GM23248 (cell line): ENCODE results near the gene TAS2R41. TPM values are rescaled to one million over a fixed set of nuclear protein-coding genes. Genes with fewer than 3 reads are reported as not detected.

ENCODE experiments used
- DNase-seq: peaks from one replicate; pipeline ENCODE4 v3.0.0-alpha.2; 2015
- H2AFZ ChIP-seq: fragments of 200-600 bp; sonication (generic); 2 replicates; pipeline ENCODE4 v1.6.1; 2016; ENCODE audit warnings: antibody characterized with exemption
- H3F3A ChIP-seq: fragments of 200-600 bp; sonication (generic); 2 replicates; pipeline ENCODE4 v1.6.1; 2016; ENCODE audit warnings: mild to moderate bottlenecking, antibody characterized with exemption, mixed run types; ENCODE audit not compliant: insufficient read depth
- H3K27ac ChIP-seq: fragments of 200-600 bp; sonication (generic); 2 replicates; pipeline ENCODE4 v1.5.1; 2016; ENCODE audit warnings: mild to moderate bottlenecking
- H3K27me3 ChIP-seq: fragments of 200-600 bp; sonication (generic); replicated peaks from 2 replicates; pipeline ENCODE4 v1.6.1; 2016; ENCODE audit warnings: mild to moderate bottlenecking; ENCODE audit not compliant: insufficient read depth
- H3K36me3 ChIP-seq: fragments of 200-600 bp; sonication (generic); 2 replicates; pipeline ENCODE4 v1.6.1; 2016; ENCODE audit warnings: low read depth, mild to moderate bottlenecking
- H3K4me1 ChIP-seq: fragments of 200-600 bp; sonication (generic); 2 replicates; pipeline ENCODE4 v1.6.1; 2016; ENCODE audit warnings: mild to moderate bottlenecking; ENCODE audit not compliant: insufficient read depth
- H3K4me2 ChIP-seq: fragments of 200-600 bp; sonication (generic); one replicate; pipeline ENCODE4 v1.6.1; 2016; ENCODE audit warnings: mild to moderate bottlenecking; ENCODE audit not compliant: unreplicated experiment
- H3K4me3 ChIP-seq: fragments of 200-600 bp; sonication (generic); 2 replicates; pipeline ENCODE4 v1.5.1; 2016; ENCODE audit warnings: mild to moderate bottlenecking
- H3K79me2 ChIP-seq: fragments of 200-600 bp; sonication (generic); 2 replicates; pipeline ENCODE4 v1.6.1; 2016; ENCODE audit warnings: mild to moderate bottlenecking; ENCODE audit not compliant: insufficient read depth
- H3K9ac ChIP-seq: fragments of 200-600 bp; sonication (generic); 2 replicates; pipeline ENCODE4 v1.6.1; 2016; ENCODE audit warnings: mild to moderate bottlenecking
- H3K9me2 ChIP-seq: fragments of 200-600 bp; sonication (generic); 2 replicates; pipeline ENCODE4 v1.6.1; 2016; ENCODE audit warnings: mixed run types, mild to moderate bottlenecking, moderate library complexity; ENCODE audit not compliant: insufficient read depth
- H3K9me3 ChIP-seq: fragments of 200-600 bp; sonication (generic); one replicate; pipeline ENCODE4 v1.6.1; 2017; ENCODE audit warnings: low read depth
- H4K20me1 ChIP-seq: fragments of 200-600 bp; sonication (generic); 2 replicates; pipeline ENCODE4 v1.6.0; 2016; ENCODE audit not compliant: insufficient read depth
- EZH2 ChIP-seq: fragments of 200-600 bp; sonication (generic); IDR thresholded peaks from 2 replicates; pipeline ENCODE4 v1.6.1; 2018; ENCODE audit warnings: antibody characterized with exemption, mild to moderate bottlenecking; ENCODE audit not compliant: insufficient read depth, poor library complexity, severe bottlenecking
- EZH2phosphoT487 ChIP-seq: fragments of 200-600 bp; sonication (generic); IDR thresholded peaks from 2 replicates; pipeline ENCODE4 v1.6.1; 2018; ENCODE audit warnings: antibody characterized with exemption, moderate library complexity, mild to moderate bottlenecking, low read depth; ENCODE audit not compliant: insufficient read depth
- WGBS, 2 experiments: methylation state at CpG; one replicate each; pipeline ENCODE4 v1.1.6; 2015 to 2017; ENCODE audit warnings: low lambda C conversion rate in 2 of 2, low coverage in 1 of 2; ENCODE audit errors: missing lambda C conversion rate in 2 of 2; 5-methylcytosine and 5-hydroxymethylcytosine counted together
- in situ Hi-C: fragments of 300-500 bp; cut with MboI; formaldehyde crosslinking; loops from 2 replicates; pipeline ENCODE4 v1.15.0; 2020
- polyA plus RNA-seq: library from polyadenylated mRNA; unstranded; fragments of >200 nt; fragmentation: Nextera tagmentation; extraction: Ambion mirVana; gene quantifications from 2 replicates; pipeline ENCODE4 v1.2.1, GENCODE V29; 2016
- total RNA-seq: library from RNA; depleted of rRNA; stranded (reverse); fragments of >200 nt; shearing (Covaris generic); gene quantifications from 2 replicates; pipeline ENCODE4 v1.2.3, GENCODE V29; 2014; rRNA removed

Gene TAS2R41
- total RNA-seq (not detected in 2 replicates), polyA plus RNA-seq (not detected in 2 replicates)

GRCh38 chr7:143477501-143478150, at the start of gene TAS2R41:
Gene TAS2R41, plus strand, starts transcription at chr7:143477873. Its CDS starts 0 bp downstream, at chr7:143477873.
- Histone ChIP-seq H3F3A (peaks cover 9% of the 10 kb centered on the region; the same call in 1 of the 2 replicates), H3K27me3 (no peaks in the 10 kb centered on the region), H3K27ac (no peak within 1 kb of the TSS), H3K9me2 (no peaks in the 10 kb centered on the region), H4K20me1 (no peaks in the 10 kb centered on the region), H3K9ac (no peak within 1 kb of the TSS), H2AFZ (no peak within 1 kb of the TSS), H3K36me3 (no peaks in the 10 kb centered on the region), H3K9me3 (peaks cover 6% of the 10 kb centered on the region), H3K4me1 (peaks cover 11% of the 10 kb centered on the region), H3K4me3 (no peak within 1 kb of the TSS), H3K4me2 (no peak within 1 kb of the TSS), H3K79me2 (no peaks in the 10 kb centered on the region)
- DNase-seq = no peak
- in situ Hi-C loops = loop anchor here (25.0 kb wide), 1 partner anchor 915 kb away; no protein-coding TSS in a partner anchor
- TF ChIP-seq EZH2phosphoT487 = no peak
- TF ChIP-seq EZH2 = no peak
- 71 to 73% methylated on average over 10 of the region's 10 CpGs for WGBS, 2 experiments

- DNase-seq = peak; percentile 60
- peak overlapping the region; percentile 44 for H3K27ac ChIP-seq
- TF ChIP-seq EZH2phosphoT487 (no peak), EZH2 (no peak)
- H3F3A ChIP-seq = peaks cover 14% of the 10 kb centered on the region
- H3K27me3 ChIP-seq = no peaks in the 10 kb centered on the region
- H4K20me1 ChIP-seq = no peaks in the 10 kb centered on the region
- no peaks in the 10 kb centered on the region for H3K36me3 ChIP-seq
- no peak overlapping the region for H3K9ac ChIP-seq
- in situ Hi-C loops = no loop called here
- H3K4me1 ChIP-seq = peaks cover 23% of the 10 kb centered on the region
- H3K4me2 ChIP-seq = peak overlapping the region; percentile 74
- peak overlapping the region; percentile 21 for H3K4me3 ChIP-seq
- no peaks in the 10 kb centered on the region for H3K79me2 ChIP-seq
- H3K9me3 ChIP-seq = no peaks in the 10 kb centered on the region
- 0 out of 2 replicates have a peak, but pooled peaks cover 3% of the 10 kb centered on the region for H3K9me2 ChIP-seq
- 30 to 34% methylated on average over 10 of the region's 10 CpGs for WGBS, 2 experiments
- H2AFZ ChIP-seq = peak overlapping the region; percentile 79
Observed at GRCh38 chr7:143429770-143430698, 47.6 kb upstream of the TAS2R41 start.

- in situ Hi-C loops = no loop called here
- no peak for TF ChIP-seq EZH2phosphoT487
- no peak for TF ChIP-seq EZH2
- Histone ChIP-seq H3F3A (peaks cover 14% of the 10 kb centered on the region), H3K27me3 (no peaks in the 10 kb centered on the region), H4K20me1 (no peaks in the 10 kb centered on the region), H3K4me2 (no peak overlapping the region), H3K9ac (no peak overlapping the region), H3K4me1 (peaks cover 29% of the 10 kb centered on the region), H3K36me3 (no peaks in the 10 kb centered on the region), H3K27ac (no peak overlapping the region), H3K9me3 (no peaks in the 10 kb centered on the region), H3K79me2 (no peaks in the 10 kb centered on the region), H3K4me3 (no peak overlapping the region), H3K9me2 (0 out of 2 replicates have a peak, but pooled peaks cover 3% of the 10 kb centered on the region), H2AFZ (no peak overlapping the region)
- no peak for DNase-seq
- 68 to 88% methylated on average over 2 of the region's 2 CpGs for WGBS, 2 experiments
Observed at GRCh38 chr7:143431109-143431508, 46.6 kb upstream of the TAS2R41 start.

GRCh38 chr7:143433759-143434158, 43.9 kb upstream of the TAS2R41 start:
- Histone ChIP-seq H3K9ac (no peak overlapping the region), H3K36me3 (no peaks in the 10 kb centered on the region), H3K79me2 (no peaks in the 10 kb centered on the region), H3K27ac (no peak overlapping the region), H3K4me2 (no peak overlapping the region), H3K4me1 (peaks cover 29% of the 10 kb centered on the region), H3K4me3 (no peak overlapping the region), H3K9me2 (0 out of 2 replicates have a peak, but pooled peaks cover 3% of the 10 kb centered on the region), H3F3A (peaks cover 14% of the 10 kb centered on the region), H2AFZ (no peak overlapping the region), H3K9me3 (no peaks in the 10 kb centered on the region), H4K20me1 (no peaks in the 10 kb centered on the region), H3K27me3 (no peaks in the 10 kb centered on the region)
- WGBS, 2 experiments = 94 to 97% methylated on average over 4 of the region's 4 CpGs
- TF ChIP-seq EZH2phosphoT487 (no peak), EZH2 (no peak)
- in situ Hi-C loops = no loop called here
- DNase-seq = no peak
